HEK293 (cell line): ENCODE data around the gene GATAD2A.

Experiments
- CTCF ChIA-PET: fragments of 350-600 bp; formaldehyde crosslinking; extraction: SDS; loops from one replicate; lab custom pipeline; 2021; ENCODE audit warnings: antibody characterized with exemption; lab: Yijun Ruan, JAX
- POLR2A ChIA-PET: fragments of 300-600 bp; formaldehyde crosslinking; extraction: SDS; loops from one replicate; lab custom pipeline; 2020; ENCODE audit warnings: antibody characterized with exemption, inconsistent platforms; lab: Yijun Ruan, JAX
- H3K27ac ChIP-seq: fragments of 200-500 bp; sonication (Bioruptor generic); 2 replicates; pipeline ENCODE4 v1.5.1; 2014; ENCODE audit warnings: low read depth, low read length, control low read depth, inconsistent platforms; ENCODE audit errors: extremely low read depth
- H3K36me3 ChIP-seq, 2 experiments: fragments of 200-500 bp in 1 of 2; sonication (Bioruptor generic) in 1 of 2; 1 replicate in 1 of 2; 2 replicates in 1 of 2; pipeline ENCODE4 v1.5.1; 2014 to 2017; ENCODE audit warnings: inconsistent platforms in 2 of 2, low read length in 2 of 2; ENCODE audit not compliant: control insufficient read depth in 2 of 2, insufficient read depth in 1 of 2
- H3K4me1 ChIP-seq: fragments of 200-500 bp; sonication (Bioruptor generic); 2 replicates; pipeline ENCODE4 v1.5.1; 2014; ENCODE audit warnings: mild to moderate bottlenecking, low read length, inconsistent platforms; ENCODE audit not compliant: control insufficient read depth, insufficient read depth
- H3K4me3 ChIP-seq: 2 replicates; pipeline ENCODE4 v1.5.1; 2011; ENCODE audit warnings: low read depth, mild to moderate bottlenecking, control low read depth, low read length, moderate library complexity
- H3K9me3 ChIP-seq: fragments of 200-500 bp; sonication (Bioruptor generic); 2 replicates; pipeline ENCODE4 v1.5.1; 2014; ENCODE audit warnings: low read depth, low read length, inconsistent platforms; ENCODE audit not compliant: control insufficient read depth, insufficient read depth
- EGR2 ChIP-seq: fragments of 450-650 bp; formaldehyde crosslinking; IDR thresholded peaks from 2 replicates; pipeline ENCODE4 v1.5.1; 2016; ENCODE audit warnings: low read depth, missing biosample characterization, missing genetic modification characterization
- INSM2 ChIP-seq: fragments of 450-650 bp; formaldehyde crosslinking; IDR thresholded peaks from 2 replicates; pipeline ENCODE4 v1.5.1; 2016; ENCODE audit warnings: missing biosample characterization, missing genetic modification characterization
- KLF9 ChIP-seq: fragments of 450-650 bp; formaldehyde crosslinking; IDR thresholded peaks from 2 replicates; pipeline ENCODE4 v1.5.1; 2016; ENCODE audit warnings: missing biosample characterization, missing genetic modification characterization, low read depth
- MZF1 ChIP-seq: fragments of 450-650 bp; formaldehyde crosslinking; IDR thresholded peaks from 2 replicates; pipeline ENCODE4 v1.5.1; 2017; ENCODE audit warnings: missing biosample characterization, missing genetic modification characterization, borderline replicate concordance
- PATZ1 ChIP-seq: fragments of 450-650 bp; formaldehyde crosslinking; IDR thresholded peaks from 2 replicates; pipeline ENCODE4 v1.5.1; 2016; ENCODE audit warnings: missing biosample characterization, missing genetic modification characterization
- ZBTB44 ChIP-seq: fragments of 450-650 bp; IDR thresholded peaks from 2 replicates; pipeline ENCODE4 v1.5.1; 2018; ENCODE audit warnings: missing biosample characterization, mild to moderate bottlenecking, missing genetic modification characterization
- ZFHX2 ChIP-seq: fragments of 450-650 bp; formaldehyde crosslinking; conservative IDR thresholded peaks from 2 replicates; pipeline ENCODE4 v1.5.1; 2016; ENCODE audit warnings: missing biosample characterization, missing genetic modification characterization
- ZFP37 ChIP-seq: fragments of 450-650 bp; formaldehyde crosslinking; IDR thresholded peaks from 2 replicates; pipeline ENCODE4 v1.5.1; 2016; ENCODE audit warnings: missing biosample characterization, missing genetic modification characterization
- ZFP41 ChIP-seq: fragments of 450-650 bp; formaldehyde crosslinking; IDR thresholded peaks from 2 replicates; pipeline ENCODE4 v1.5.1; 2016; ENCODE audit warnings: missing biosample characterization, missing genetic modification characterization, borderline replicate concordance
- ZNF169 ChIP-seq: fragments of 450-650 bp; formaldehyde crosslinking; IDR thresholded peaks from 2 replicates; pipeline ENCODE4 v1.5.1; 2016; ENCODE audit warnings: missing biosample characterization, missing genetic modification characterization
- ZNF175 ChIP-seq: fragments of 450-650 bp; formaldehyde crosslinking; IDR thresholded peaks from 2 replicates; pipeline ENCODE4 v1.5.1; 2016; ENCODE audit warnings: missing biosample characterization, missing genetic modification characterization
- ZNF266 ChIP-seq: fragments of 450-650 bp; formaldehyde crosslinking; IDR thresholded peaks from 2 replicates; pipeline ENCODE4 v1.5.1; 2016; ENCODE audit warnings: missing biosample characterization, missing genetic modification characterization, low read depth
- ZNF335 ChIP-seq: fragments of 450-650 bp; formaldehyde crosslinking; conservative IDR thresholded peaks from 2 replicates; pipeline ENCODE4 v1.5.1; 2016; ENCODE audit warnings: missing biosample characterization, missing genetic modification characterization
- ZNF433 ChIP-seq: fragments of 450-650 bp; formaldehyde crosslinking; IDR thresholded peaks from 2 replicates; pipeline ENCODE4 v1.5.1; 2016; ENCODE audit warnings: missing biosample characterization, missing genetic modification characterization, low read depth
- ZNF585B ChIP-seq: fragments of 450-650 bp; formaldehyde crosslinking; IDR thresholded peaks from 2 replicates; pipeline ENCODE4 v1.5.1; 2016; ENCODE audit warnings: missing biosample characterization, missing genetic modification characterization
- ZNF654 ChIP-seq: fragments of 450-650 bp; formaldehyde crosslinking; IDR thresholded peaks from 2 replicates; pipeline ENCODE4 v1.5.1; 2016; ENCODE audit warnings: low read depth, missing biosample characterization, missing genetic modification characterization
- ZNF660 ChIP-seq: fragments of 450-650 bp; IDR thresholded peaks from 2 replicates; pipeline ENCODE4 v1.5.1; 2018; ENCODE audit warnings: missing biosample characterization, mild to moderate bottlenecking, missing genetic modification characterization
- ZNF76 ChIP-seq: fragments of 450-650 bp; formaldehyde crosslinking; IDR thresholded peaks from 2 replicates; pipeline ENCODE4; 2016; ENCODE audit warnings: low read depth, missing biosample characterization, missing genetic modification characterization, borderline replicate concordance
- ZNF785 ChIP-seq: fragments of 450-650 bp; formaldehyde crosslinking; IDR thresholded peaks from 2 replicates; pipeline ENCODE4 v1.5.1; 2016; ENCODE audit warnings: missing biosample characterization, missing genetic modification characterization
- TF ChIP-seq, protein P1 (sequence below): fragments of 450-650 bp; formaldehyde crosslinking; IDR thresholded peaks from 2 replicates; pipeline ENCODE4 v1.5.1; 2016; ENCODE audit warnings: missing biosample characterization, missing genetic modification characterization
- TF ChIP-seq, protein P2 (sequence below): fragments of 450-650 bp; formaldehyde crosslinking; IDR thresholded peaks from 2 replicates; pipeline ENCODE4 v1.5.1; 2016; ENCODE audit warnings: missing biosample characterization, missing genetic modification characterization
- TF ChIP-seq, protein P3 (sequence below): fragments of 450-650 bp; formaldehyde crosslinking; optimal IDR thresholded peaks from 2 replicates; pipeline ENCODE3; 2016; ENCODE audit warnings: missing biosample characterization, mild to moderate bottlenecking, missing genetic modification characterization
- TF ChIP-seq, protein P4 (sequence below): fragments of 450-650 bp; formaldehyde crosslinking; IDR thresholded peaks from 2 replicates; pipeline ENCODE4; 2016; ENCODE audit warnings: missing biosample characterization, missing genetic modification characterization
- TF ChIP-seq, protein P5 (sequence below): fragments of 450-650 bp; formaldehyde crosslinking; IDR thresholded peaks from 2 replicates; pipeline ENCODE4 v1.5.1; 2016; ENCODE audit warnings: missing biosample characterization, missing genetic modification characterization

The GATAD2A gene

DNA sequence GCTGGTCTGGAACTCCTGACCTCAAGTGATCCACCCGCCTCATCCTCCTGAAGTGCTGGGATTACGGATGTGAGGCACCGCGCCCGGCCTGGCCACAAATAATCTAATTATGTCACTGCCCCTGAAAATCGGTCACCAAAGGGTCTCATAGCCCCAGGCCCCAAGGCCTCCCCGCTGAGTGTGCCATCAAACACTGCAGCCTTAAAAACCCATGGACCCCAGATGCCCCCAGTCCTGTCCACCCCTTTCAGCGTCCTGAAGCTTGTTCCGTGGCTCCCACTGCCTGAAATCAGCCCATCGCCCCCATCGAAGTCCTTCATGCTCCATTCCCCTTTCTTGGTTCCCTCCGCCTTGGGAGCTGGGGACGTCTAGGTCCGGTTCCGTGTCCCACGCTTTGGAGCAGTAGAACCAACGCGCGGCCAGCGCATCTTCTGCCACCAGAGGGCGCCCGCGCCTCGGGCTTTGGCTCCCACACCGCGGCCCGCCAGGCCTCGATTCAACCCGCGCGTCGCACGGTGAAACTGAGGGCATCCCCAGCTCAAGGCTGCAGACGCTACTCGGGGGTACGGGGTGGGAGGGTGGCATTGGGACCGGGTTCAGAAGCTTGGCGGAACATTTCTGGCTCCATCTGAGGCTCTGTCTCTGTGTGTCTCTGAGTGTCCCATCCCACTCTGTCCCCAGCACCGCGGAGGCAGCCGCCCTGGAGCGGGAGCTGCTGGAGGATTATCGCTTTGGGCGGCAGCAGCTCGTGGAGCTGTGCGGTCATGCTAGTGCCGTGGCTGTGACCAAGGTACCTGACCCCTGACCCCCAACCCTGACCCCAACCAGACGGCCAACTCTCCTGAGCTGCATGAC is 126.7 kb downstream of the GATAD2A start:
- H3K4me3 ChIP-seq, result no peak overlapping the region
- H3K27ac ChIP-seq, result no peak overlapping the region
- no peaks in the 10 kb centered on the region for H3K9me3 ChIP-seq
- H3K36me3 ChIP-seq, result peaks cover 10 to 53% of the 10 kb centered on the region in 2 experiments; a peak in 2 of 3 replicates
- ChIA-PET CTCF (interaction anchor here (0.6 to 7.3 kb wide), 26 partner anchors 9 to 911 kb away, joined by 3 to 75 read pairs (median 4); partner anchors contain the start of genes GMIP and LPAR2), POLR2A (interaction anchor here (0.8 to 1.6 kb wide), 5 partner anchors 16 to 113 kb away, joined by 3 to 7 read pairs (median 3); partner anchors contain the start of gene NDUFA13)
- no peaks in the 10 kb centered on the region for H3K4me1 ChIP-seq
- TF ChIP-seq ZNF785 (tag by site-specific recombination) (no peak), ZNF654 (tag by site-specific recombination) (peak; percentile 66), ZNF585B (tag by site-specific recombination) (no peak), ZFHX2 (tag by site-specific recombination) (peak; percentile 30; the same call in 1 of the 2 replicates), ZNF169 (tag by site-specific recombination) (no peak), MZF1 (tag by site-specific recombination) (no peak), KLF9 (tag by site-specific recombination) (no peak), ZBTB44 (tag by site-specific recombination) (no peak), ZNF266 (tag by site-specific recombination) (no peak), EGR2 (tag by site-specific recombination) (0 out of 2 replicates have a peak, but pooled peaks have one; percentile 7), ZNF433 (no peak), PATZ1 (peak; percentile 18; the same call in 1 of the 2 replicates), ZFP37 (peak; percentile 45; the same call in 1 of the 2 replicates), ZNF175 (tag by site-specific recombination) (no peak), ZNF335 (tag by site-specific recombination) (no peak), ZFP41 (tag by site-specific recombination) (no peak), ZNF660 (tag by site-specific recombination) (0 out of 2 replicates have a peak, but pooled peaks have one; percentile 37), ZNF76 (tag by site-specific recombination) (no peak), INSM2 (tag by site-specific recombination) (no peak)
- TF ChIP-seq, protein P1, sequence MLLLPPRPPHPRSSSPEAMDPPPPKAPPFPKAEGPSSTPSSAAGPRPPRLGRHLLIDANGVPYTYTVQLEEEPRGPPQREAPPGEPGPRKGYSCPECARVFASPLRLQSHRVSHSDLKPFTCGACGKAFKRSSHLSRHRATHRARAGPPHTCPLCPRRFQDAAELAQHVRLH, result no peak
- TF ChIP-seq, protein P2, sequence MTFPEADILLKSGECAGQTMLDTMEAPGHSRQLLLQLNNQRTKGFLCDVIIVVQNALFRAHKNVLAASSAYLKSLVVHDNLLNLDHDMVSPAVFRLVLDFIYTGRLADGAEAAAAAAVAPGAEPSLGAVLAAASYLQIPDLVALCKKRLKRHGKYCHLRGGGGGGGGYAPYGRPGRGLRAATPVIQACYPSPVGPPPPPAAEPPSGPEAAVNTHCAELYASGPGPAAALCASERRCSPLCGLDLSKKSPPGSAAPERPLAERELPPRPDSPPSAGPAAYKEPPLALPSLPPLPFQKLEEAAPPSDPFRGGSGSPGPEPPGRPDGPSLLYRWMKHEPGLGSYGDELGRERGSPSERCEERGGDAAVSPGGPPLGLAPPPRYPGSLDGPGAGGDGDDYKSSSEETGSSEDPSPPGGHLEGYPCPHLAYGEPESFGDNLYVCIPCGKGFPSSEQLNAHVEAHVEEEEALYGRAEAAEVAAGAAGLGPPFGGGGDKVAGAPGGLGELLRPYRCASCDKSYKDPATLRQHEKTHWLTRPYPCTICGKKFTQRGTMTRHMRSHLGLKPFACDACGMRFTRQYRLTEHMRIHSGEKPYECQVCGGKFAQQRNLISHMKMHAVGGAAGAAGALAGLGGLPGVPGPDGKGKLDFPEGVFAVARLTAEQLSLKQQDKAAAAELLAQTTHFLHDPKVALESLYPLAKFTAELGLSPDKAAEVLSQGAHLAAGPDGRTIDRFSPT (tag by site-specific recombination), result no peak
- TF ChIP-seq, protein P3, sequence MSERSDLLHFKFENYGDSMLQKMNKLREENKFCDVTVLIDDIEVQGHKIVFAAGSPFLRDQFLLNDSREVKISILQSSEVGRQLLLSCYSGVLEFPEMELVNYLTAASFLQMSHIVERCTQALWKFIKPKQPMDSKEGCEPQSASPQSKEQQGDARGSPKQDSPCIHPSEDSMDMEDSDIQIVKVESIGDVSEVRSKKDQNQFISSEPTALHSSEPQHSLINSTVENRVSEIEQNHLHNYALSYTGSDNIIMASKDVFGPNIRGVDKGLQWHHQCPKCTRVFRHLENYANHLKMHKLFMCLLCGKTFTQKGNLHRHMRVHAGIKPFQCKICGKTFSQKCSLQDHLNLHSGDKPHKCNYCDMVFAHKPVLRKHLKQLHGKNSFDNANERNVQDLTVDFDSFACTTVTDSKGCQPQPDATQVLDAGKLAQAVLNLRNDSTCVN (tag by site-specific recombination), result peak; percentile 30
- TF ChIP-seq, protein P4, sequence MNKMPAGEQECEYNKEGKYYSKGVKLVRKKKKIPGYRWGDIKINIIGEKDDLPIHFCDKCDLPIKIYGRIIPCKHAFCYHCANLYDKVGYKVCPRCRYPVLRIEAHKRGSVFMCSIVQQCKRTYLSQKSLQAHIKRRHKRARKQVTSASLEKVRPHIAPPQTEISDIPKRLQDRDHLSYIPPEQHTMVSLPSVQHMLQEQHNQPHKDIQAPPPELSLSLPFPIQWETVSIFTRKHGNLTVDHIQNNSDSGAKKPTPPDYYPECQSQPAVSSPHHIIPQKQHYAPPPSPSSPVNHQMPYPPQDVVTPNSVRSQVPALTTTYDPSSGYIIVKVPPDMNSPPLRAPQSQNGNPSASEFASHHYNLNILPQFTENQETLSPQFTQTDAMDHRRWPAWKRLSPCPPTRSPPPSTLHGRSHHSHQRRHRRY (tag by site-specific recombination), result no peak
- TF ChIP-seq, protein P5, sequence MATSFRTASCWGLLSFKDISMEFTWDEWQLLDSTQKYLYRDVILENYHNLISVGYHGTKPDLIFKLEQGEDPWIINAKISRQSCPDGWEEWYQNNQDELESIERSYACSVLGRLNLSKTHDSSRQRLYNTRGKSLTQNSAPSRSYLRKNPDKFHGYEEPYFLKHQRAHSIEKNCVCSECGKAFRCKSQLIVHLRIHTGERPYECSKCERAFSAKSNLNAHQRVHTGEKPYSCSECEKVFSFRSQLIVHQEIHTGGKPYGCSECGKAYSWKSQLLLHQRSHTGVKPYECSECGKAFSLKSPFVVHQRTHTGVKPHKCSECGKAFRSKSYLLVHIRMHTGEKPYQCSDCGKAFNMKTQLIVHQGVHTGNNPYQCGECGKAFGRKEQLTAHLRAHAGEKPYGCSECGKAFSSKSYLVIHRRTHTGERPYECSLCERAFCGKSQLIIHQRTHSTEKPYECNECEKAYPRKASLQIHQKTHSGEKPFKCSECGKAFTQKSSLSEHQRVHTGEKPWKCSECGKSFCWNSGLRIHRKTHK, result no peak
